Hematopoietic multipotent progenitor cell treated with erythropoietin and hydrocortisone succinate and interleukin-3 and kit ligand, for 4 days (in vitro differentiated cells): Measurements from ENCODE around the gene OR51B6.
A peak's percentile ranks its signal among the peaks of the same experiment; 100 is the strongest.

ENCODE experiments used
- DNase-seq: peaks from one replicate; pipeline ENCODE4 v3.0.0-alpha.2; 2015

The OR51B6 gene

GRCh38 chr11:5366856-5367255 is 15.5 kb downstream of the OR51B6 start:
- DNase-seq: no peak

GRCh38 chr11:5367448-5368074 is 16.3 kb downstream of the OR51B6 start:
- DNase-seq: no peak

- DNase-seq: no peak
Observed at GRCh38 chr11:5368502-5369043, 17.3 kb downstream of the OR51B6 start.

GRCh38 chr11:5369789-5370188 is 18.5 kb downstream of the OR51B6 start:
- peak; percentile 84 for DNase-seq

- DNase-seq: peak; percentile 86
Observed at GRCh38 chr11:5380740-5381342, 29.5 kb downstream of the OR51B6 start.

GRCh38 chr11:5383576-5383975 is 32.3 kb downstream of the OR51B6 start, which contains the start of gene OR51M1:
TSS of gene OR51M1 (plus strand) at chr11:5383812. CDS start at chr11:5389399, 5,587 bp downstream.
- no peak for DNase-seq

- no peak for DNase-seq
Observed at GRCh38 chr11:5384335-5384734, 33.0 kb downstream of the OR51B6 start.

GRCh38 chr11:5390210-5390609 is 38.9 kb downstream of the OR51B6 start:
- DNase-seq: peak; percentile 30

- DNase-seq: no peak
Observed at GRCh38 chr11:5394091-5394490, 42.8 kb downstream of the OR51B6 start.

- DNase-seq: no peak
Observed at GRCh38 chr11:5398936-5399335, 47.6 kb downstream of the OR51B6 start.
